ENCODE data around the gene AQP1. TPM values are rescaled to one million over a fixed set of nuclear protein-coding genes. Genes with fewer than 3 reads are reported as not detected.

The AQP1 gene
- total and polyA plus RNA-seq, 2 of the 8 experiments (the other 6 are each of a cell fraction or from before 2014, with no cell fraction given): 0.18 to 0.19 TPM

DNA sequence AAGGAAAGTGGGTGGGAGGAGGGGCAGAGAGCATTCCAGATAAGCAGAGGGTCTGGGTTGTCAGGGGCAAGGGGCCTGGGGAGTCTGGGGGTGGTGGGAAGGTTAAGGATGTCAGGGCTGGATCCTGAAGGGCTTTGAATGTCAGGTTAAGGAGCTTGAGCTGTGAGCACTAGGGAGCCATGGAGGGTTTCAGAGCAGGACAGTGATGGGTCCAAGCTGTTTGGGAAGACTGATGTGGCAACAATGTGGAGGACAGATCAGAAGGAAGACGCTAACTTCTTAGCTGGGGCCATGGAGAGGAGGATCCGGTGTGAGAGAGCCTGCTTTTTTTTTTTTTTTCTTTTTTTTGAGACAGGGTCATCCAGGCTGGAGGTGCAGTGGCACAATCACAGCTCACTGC lies 13.9 kb upstream of the AQP1 start (continued):
- TF ChIP-seq, protein P1, sequence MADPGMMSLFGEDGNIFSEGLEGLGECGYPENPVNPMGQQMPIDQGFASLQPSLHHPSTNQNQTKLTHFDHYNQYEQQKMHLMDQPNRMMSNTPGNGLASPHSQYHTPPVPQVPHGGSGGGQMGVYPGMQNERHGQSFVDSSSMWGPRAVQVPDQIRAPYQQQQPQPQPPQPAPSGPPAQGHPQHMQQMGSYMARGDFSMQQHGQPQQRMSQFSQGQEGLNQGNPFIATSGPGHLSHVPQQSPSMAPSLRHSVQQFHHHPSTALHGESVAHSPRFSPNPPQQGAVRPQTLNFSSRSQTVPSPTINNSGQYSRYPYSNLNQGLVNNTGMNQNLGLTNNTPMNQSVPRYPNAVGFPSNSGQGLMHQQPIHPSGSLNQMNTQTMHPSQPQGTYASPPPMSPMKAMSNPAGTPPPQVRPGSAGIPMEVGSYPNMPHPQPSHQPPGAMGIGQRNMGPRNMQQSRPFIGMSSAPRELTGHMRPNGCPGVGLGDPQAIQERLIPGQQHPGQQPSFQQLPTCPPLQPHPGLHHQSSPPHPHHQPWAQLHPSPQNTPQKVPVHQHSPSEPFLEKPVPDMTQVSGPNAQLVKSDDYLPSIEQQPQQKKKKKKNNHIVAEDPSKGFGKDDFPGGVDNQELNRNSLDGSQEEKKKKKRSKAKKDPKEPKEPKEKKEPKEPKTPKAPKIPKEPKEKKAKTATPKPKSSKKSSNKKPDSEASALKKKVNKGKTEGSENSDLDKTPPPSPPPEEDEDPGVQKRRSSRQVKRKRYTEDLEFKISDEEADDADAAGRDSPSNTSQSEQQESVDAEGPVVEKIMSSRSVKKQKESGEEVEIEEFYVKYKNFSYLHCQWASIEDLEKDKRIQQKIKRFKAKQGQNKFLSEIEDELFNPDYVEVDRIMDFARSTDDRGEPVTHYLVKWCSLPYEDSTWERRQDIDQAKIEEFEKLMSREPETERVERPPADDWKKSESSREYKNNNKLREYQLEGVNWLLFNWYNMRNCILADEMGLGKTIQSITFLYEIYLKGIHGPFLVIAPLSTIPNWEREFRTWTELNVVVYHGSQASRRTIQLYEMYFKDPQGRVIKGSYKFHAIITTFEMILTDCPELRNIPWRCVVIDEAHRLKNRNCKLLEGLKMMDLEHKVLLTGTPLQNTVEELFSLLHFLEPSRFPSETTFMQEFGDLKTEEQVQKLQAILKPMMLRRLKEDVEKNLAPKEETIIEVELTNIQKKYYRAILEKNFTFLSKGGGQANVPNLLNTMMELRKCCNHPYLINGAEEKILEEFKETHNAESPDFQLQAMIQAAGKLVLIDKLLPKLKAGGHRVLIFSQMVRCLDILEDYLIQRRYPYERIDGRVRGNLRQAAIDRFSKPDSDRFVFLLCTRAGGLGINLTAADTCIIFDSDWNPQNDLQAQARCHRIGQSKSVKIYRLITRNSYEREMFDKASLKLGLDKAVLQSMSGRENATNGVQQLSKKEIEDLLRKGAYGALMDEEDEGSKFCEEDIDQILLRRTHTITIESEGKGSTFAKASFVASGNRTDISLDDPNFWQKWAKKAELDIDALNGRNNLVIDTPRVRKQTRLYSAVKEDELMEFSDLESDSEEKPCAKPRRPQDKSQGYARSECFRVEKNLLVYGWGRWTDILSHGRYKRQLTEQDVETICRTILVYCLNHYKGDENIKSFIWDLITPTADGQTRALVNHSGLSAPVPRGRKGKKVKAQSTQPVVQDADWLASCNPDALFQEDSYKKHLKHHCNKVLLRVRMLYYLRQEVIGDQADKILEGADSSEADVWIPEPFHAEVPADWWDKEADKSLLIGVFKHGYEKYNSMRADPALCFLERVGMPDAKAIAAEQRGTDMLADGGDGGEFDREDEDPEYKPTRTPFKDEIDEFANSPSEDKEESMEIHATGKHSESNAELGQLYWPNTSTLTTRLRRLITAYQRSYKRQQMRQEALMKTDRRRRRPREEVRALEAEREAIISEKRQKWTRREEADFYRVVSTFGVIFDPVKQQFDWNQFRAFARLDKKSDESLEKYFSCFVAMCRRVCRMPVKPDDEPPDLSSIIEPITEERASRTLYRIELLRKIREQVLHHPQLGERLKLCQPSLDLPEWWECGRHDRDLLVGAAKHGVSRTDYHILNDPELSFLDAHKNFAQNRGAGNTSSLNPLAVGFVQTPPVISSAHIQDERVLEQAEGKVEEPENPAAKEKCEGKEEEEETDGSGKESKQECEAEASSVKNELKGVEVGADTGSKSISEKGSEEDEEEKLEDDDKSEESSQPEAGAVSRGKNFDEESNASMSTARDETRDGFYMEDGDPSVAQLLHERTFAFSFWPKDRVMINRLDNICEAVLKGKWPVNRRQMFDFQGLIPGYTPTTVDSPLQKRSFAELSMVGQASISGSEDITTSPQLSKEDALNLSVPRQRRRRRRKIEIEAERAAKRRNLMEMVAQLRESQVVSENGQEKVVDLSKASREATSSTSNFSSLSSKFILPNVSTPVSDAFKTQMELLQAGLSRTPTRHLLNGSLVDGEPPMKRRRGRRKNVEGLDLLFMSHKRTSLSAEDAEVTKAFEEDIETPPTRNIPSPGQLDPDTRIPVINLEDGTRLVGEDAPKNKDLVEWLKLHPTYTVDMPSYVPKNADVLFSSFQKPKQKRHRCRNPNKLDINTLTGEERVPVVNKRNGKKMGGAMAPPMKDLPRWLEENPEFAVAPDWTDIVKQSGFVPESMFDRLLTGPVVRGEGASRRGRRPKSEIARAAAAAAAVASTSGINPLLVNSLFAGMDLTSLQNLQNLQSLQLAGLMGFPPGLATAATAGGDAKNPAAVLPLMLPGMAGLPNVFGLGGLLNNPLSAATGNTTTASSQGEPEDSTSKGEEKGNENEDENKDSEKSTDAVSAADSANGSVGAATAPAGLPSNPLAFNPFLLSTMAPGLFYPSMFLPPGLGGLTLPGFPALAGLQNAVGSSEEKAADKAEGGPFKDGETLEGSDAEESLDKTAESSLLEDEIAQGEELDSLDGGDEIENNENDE (IDR thresholded peaks at IDR 0.05; ENCODE audit: insufficient replicate concordance, low read length): no peak
- TF ChIP-seq SP4 (IDR thresholded peaks at IDR 0.05; ENCODE audit: low read length): no peak
- no peak for TF ChIP-seq EGR1 (IDR thresholded peaks at IDR 0.05; ENCODE audit: borderline replicate concordance, low read depth, low read length)
- TF ChIP-seq RXRA (IDR thresholded peaks at IDR 0.05; ENCODE audit: insufficient read depth, low read depth, low read length): no peak
- TF ChIP-seq NRF1 (IDR thresholded peaks at IDR 0.05; ENCODE audit: low read depth, low read length): no peak
- TF ChIP-seq ASH2L (IDR thresholded peaks at IDR 0.05; ENCODE audit: low read length): no peak
- no peak for TF ChIP-seq SIRT6 (IDR thresholded peaks at IDR 0.05; ENCODE audit: low read length)
- TF ChIP-seq, protein P2, sequence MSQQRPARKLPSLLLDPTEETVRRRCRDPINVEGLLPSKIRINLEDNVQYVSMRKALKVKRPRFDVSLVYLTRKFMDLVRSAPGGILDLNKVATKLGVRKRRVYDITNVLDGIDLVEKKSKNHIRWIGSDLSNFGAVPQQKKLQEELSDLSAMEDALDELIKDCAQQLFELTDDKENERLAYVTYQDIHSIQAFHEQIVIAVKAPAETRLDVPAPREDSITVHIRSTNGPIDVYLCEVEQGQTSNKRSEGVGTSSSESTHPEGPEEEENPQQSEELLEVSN (IDR thresholded peaks at IDR 0.05): no peak
- no peak for TF ChIP-seq CTBP2 (IDR thresholded peaks at IDR 0.05; ENCODE audit: borderline replicate concordance, insufficient read depth, insufficient read length, low read length)
- TF ChIP-seq GTF2F1 (IDR thresholded peaks at IDR 0.05; ENCODE audit: borderline replicate concordance, low read depth, low read length): no peak
